ENCODE data around the gene TEX2.

DNA sequence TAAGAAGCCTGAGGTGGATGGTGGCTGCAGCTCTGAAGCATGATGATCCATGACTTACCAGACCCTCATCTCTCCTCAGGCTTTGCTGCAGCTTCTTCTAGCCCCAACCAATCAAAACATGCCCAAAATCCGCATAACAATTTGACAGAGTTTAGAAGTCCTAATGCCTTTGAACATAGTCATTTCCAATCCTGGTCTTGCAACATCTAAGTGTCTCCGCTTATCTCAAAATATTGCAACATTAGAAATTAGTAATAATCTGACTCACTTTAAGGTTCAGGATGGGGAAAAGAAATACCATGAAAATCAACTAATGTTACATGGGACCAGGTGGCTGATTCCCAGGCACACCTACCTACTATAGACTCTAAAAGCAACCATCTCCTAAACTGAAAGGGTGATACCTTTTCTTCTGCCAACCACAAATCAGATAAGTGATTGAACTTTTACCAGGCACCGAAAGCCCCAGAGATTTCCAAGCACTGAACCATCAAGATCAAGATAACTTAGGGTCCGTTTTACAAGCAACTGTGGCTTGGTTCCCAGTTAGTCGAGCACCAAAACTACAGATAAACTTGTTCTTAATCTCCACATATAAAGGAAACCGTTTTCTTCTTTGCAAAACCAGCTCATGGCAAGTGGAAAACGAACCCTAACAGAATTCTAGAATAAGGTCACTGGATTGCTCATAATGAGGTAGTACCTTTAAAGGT is 147.1 kb downstream of the TEX2 start:
- TF ChIP-seq, protein P1, sequence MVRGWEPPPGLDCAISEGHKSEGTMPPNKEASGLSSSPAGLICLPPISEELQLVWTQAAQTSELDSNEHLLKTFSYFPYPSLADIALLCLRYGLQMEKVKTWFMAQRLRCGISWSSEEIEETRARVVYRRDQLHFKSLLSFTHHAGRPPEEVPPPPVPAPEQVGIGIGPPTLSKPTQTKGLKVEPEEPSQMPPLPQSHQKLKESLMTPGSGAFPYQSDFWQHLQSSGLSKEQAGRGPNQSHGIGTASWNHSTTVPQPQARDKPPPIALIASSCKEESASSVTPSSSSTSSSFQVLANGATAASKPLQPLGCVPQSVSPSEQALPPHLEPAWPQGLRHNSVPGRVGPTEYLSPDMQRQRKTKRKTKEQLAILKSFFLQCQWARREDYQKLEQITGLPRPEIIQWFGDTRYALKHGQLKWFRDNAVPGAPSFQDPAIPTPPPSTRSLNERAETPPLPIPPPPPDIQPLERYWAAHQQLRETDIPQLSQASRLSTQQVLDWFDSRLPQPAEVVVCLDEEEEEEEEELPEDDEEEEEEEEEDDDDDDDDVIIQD (CRISPR knock-in tag; IDR thresholded peaks at IDR 0.05): no peak
- TF ChIP-seq KDM1A (IDR thresholded peaks at IDR 0.05) (no peak), POLR2A (conservative IDR thresholded peaks at IDR 0.05) (no peak), ZNF274 (IDR thresholded peaks at IDR 0.05; ENCODE audit: borderline replicate concordance, low read depth, low read length) (no peak), POU5F1 (IDR thresholded peaks at IDR 0.05; ENCODE audit: borderline replicate concordance, low read depth, low read length, partially characterized antibody) (no peak)
- TF ChIP-seq, protein P2, sequence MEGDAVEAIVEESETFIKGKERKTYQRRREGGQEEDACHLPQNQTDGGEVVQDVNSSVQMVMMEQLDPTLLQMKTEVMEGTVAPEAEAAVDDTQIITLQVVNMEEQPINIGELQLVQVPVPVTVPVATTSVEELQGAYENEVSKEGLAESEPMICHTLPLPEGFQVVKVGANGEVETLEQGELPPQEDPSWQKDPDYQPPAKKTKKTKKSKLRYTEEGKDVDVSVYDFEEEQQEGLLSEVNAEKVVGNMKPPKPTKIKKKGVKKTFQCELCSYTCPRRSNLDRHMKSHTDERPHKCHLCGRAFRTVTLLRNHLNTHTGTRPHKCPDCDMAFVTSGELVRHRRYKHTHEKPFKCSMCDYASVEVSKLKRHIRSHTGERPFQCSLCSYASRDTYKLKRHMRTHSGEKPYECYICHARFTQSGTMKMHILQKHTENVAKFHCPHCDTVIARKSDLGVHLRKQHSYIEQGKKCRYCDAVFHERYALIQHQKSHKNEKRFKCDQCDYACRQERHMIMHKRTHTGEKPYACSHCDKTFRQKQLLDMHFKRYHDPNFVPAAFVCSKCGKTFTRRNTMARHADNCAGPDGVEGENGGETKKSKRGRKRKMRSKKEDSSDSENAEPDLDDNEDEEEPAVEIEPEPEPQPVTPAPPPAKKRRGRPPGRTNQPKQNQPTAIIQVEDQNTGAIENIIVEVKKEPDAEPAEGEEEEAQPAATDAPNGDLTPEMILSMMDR (IDR thresholded peaks at IDR 0.05 in 2 of 3, conservative IDR thresholded peaks at IDR 0.05 in 1 of 3; ENCODE audit: insufficient read depth in 2 of 3, low read depth in 1 of 3, low read length in 3 of 3): no peak
